Activated naive CD4-positive, alpha-beta T cell treated with anti-CD3 and anti-CD28 coated beads, Interleukin-2, amount 10 ng/mL, durations not matched to agents 7 days and 5 days (primary cell): ENCODE measurements around the gene RAB30.

Source experiments
- CTCF ChIA-PET: fragments of 350-600 bp; sonication (Branson Sonifier 250); formaldehyde crosslinking; loops from one replicate; lab custom pipeline; 2021; ENCODE audit warnings: antibody characterized with exemption; lab: Charles Lee
- DNase-seq: peaks from one replicate; pipeline ENCODE4 v3.0.0-alpha.2; 2020
- H3K27ac Mint-ChIP-seq: one replicate; pipeline ENCODE4 v1.8.0; 2021; ENCODE audit warnings: mild to moderate bottlenecking, moderate library complexity, mixed read lengths
- H3K27me3 Mint-ChIP-seq: one replicate; pipeline ENCODE4 v1.8.0; 2021; ENCODE audit warnings: mild to moderate bottlenecking, mixed read lengths
- H3K36me3 Mint-ChIP-seq: one replicate; pipeline ENCODE4 v1.8.0; 2021; ENCODE audit warnings: mixed read lengths
- H3K4me1 Mint-ChIP-seq: one replicate; pipeline ENCODE4 v1.8.0; 2021; ENCODE audit warnings: mixed read lengths
- H3K4me3 Mint-ChIP-seq: one replicate; pipeline ENCODE4 v1.8.0; 2021; ENCODE audit warnings: mild to moderate bottlenecking, moderate library complexity, mixed read lengths
- H3K9me3 Mint-ChIP-seq: one replicate; pipeline ENCODE4 v1.8.0; 2021; ENCODE audit warnings: mixed read lengths

RAB30 gene

DNA sequence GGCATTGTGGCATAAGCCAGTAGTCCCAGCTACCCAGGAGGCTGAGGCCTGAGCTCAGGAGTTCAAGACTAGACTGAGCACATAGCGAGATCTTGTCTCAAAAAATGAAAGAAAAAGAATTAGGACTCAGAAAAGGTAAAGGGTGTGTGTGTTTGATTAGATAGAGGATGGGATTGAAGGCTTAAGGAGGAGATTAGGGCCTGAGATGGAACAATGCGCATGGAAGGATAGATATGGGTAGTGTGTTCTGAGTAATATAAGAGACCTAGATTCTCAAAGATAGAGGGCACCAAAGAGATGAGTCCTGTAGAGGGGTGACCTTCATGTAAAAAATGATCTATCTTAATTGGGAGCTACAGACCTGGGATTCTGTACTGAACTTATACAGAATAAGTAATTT is 17.3 kb upstream of the RAB30 start:
- Mint-ChIP-seq H3K4me1 (peaks cover 4% of the 10 kb centered on the region), H3K27ac (no peak overlapping the region), H3K36me3 (no peaks in the 10 kb centered on the region), H3K27me3 (no peaks in the 10 kb centered on the region), H3K4me3 (no peak overlapping the region), H3K9me3 (no peaks in the 10 kb centered on the region)
- no peak for DNase-seq
- CTCF ChIA-PET, result interaction anchor here (0.8 to 2.0 kb wide), 4 partner anchors 8 to 160 kb away, joined by 3 to 8 read pairs (median 4); no protein-coding TSS in a partner anchor

DNA sequence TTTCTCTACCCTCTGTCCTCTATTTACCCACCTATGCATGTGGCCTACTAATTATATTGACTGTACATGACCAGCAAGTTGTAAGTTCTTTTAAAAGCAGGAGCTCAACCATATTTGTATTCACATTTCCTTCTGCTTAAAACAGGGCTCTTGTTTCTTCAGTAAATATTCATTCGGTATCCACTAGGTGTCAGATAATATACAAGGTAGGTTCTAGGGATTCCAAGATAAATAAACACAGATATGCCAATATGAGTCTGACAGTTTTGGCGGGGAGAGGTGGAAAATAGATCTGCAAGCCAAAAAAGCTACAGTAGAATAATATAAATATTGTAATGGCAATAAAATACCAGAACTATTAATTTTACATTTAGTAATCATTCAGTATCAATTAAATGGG is 15.3 kb upstream of the RAB30 start:
- CTCF ChIA-PET, result interaction anchor here (0.6 to 3.3 kb wide), 3 partner anchors 15 to 171 kb away, joined by 3 to 17 read pairs (median 3); no protein-coding TSS in a partner anchor
- no peaks in the 10 kb centered on the region for H3K9me3 Mint-ChIP-seq
- peaks cover 4% of the 10 kb centered on the region for H3K36me3 Mint-ChIP-seq
- H3K27ac Mint-ChIP-seq, result no peak overlapping the region
- H3K27me3 Mint-ChIP-seq, result no peaks in the 10 kb centered on the region
- peaks cover 4% of the 10 kb centered on the region for H3K4me1 Mint-ChIP-seq
- DNase-seq, result no peak
- H3K4me3 Mint-ChIP-seq, result no peak overlapping the region

DNA sequence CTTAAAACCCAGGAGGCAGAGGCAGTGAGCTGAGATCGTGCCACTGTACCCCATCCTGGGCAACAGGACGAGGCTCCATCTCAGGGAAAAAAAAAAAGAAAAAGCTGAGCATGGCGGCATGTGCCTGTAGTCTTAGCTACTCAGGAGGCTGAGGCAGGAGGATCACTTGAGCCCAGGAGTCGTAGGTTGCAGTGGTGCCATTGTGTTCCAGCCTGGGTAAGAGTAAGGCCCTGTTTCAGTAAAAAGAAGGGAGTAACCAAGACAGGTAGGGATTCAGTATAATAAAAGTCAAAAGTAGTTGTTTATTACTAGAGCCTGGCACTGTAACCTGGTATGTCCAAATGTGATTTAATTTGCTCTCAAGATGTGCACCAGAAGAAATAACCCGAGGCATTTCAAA is 8.1 kb upstream of the RAB30 start:
- Mint-ChIP-seq H3K36me3 (peaks cover 23% of the 10 kb centered on the region), H3K27ac (peak overlapping the region; percentile 33)

GRCh38 chr11:83078269-83078668 is 6.6 kb upstream of the RAB30 start:
- Mint-ChIP-seq H3K9me3 (no peaks in the 10 kb centered on the region), H3K27ac (no peak overlapping the region), H3K27me3 (no peaks in the 10 kb centered on the region), H3K4me3 (no peak overlapping the region), H3K36me3 (peaks cover 34% of the 10 kb centered on the region), H3K4me1 (peaks cover 19% of the 10 kb centered on the region)
- DNase-seq, result no peak
- CTCF ChIA-PET, result no interaction called here

More for the DNA sequence above, 8.1 kb upstream of the RAB30 start:
- Mint-ChIP-seq H3K4me3 (no peak overlapping the region), H3K9me3 (no peaks in the 10 kb centered on the region), H3K27me3 (no peaks in the 10 kb centered on the region), H3K4me1 (peaks cover 4% of the 10 kb centered on the region)
- CTCF ChIA-PET, result interaction anchor here (1.0 kb wide), 1 partner anchor 52 kb away, joined by 3 read pairs; no protein-coding TSS in a partner anchor
- no peak for DNase-seq

GRCh38 chr11:83073884-83074283 is 2.2 kb upstream of the RAB30 start:
- H3K27ac Mint-ChIP-seq, result peak overlapping the region; percentile 43
- peaks cover 33% of the 10 kb centered on the region for H3K36me3 Mint-ChIP-seq
- DNase-seq, result no peak
- no peaks in the 10 kb centered on the region for H3K9me3 Mint-ChIP-seq
- H3K4me3 Mint-ChIP-seq, result no peak overlapping the region
- no peaks in the 10 kb centered on the region for H3K27me3 Mint-ChIP-seq
- peaks cover 28% of the 10 kb centered on the region for H3K4me1 Mint-ChIP-seq
- CTCF ChIA-PET, result interaction anchor here (0.7 to 1.4 kb wide), 3 partner anchors 11 to 176 kb away, joined by 3 to 5 read pairs (median 5); no protein-coding TSS in a partner anchor

DNA sequence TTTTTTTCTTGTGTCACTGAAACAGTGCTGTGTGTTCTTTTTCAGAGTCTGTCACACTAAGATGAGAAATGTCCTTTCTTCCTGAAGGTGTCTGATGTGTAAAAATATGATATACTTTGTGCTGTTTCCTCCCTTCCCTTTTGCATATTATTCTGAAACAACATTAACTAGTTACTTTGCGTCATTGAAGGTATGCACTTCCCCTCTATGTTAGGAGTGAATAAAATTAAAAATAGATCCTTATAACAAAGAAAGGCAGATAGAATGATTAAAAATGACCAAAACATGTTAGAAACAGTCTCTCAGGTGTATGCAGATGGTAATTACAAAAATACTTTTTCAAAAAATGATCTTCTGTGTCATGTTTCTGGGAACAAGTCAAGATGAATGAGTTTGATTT is 1.6 kb upstream of the RAB30 start:
- no peaks in the 10 kb centered on the region for H3K9me3 Mint-ChIP-seq
- H3K27me3 Mint-ChIP-seq, result no peaks in the 10 kb centered on the region
- no peak overlapping the region for H3K27ac Mint-ChIP-seq
- H3K4me1 Mint-ChIP-seq, result peaks cover 28% of the 10 kb centered on the region
- no peak for DNase-seq
- peaks cover 34% of the 10 kb centered on the region for H3K36me3 Mint-ChIP-seq
- H3K4me3 Mint-ChIP-seq, result no peak overlapping the region
- CTCF ChIA-PET, result interaction anchor here (0.8 to 1.4 kb wide), 3 partner anchors 16 to 177 kb away, joined by 3 to 5 read pairs (median 5); no protein-coding TSS in a partner anchor

- Mint-ChIP-seq H3K4me1 (peaks cover 28% of the 10 kb centered on the region), H3K27me3 (no peaks in the 10 kb centered on the region), H3K27ac (no peak overlapping the region), H3K9me3 (no peaks in the 10 kb centered on the region), H3K4me3 (no peak overlapping the region), H3K36me3 (peaks cover 34% of the 10 kb centered on the region)
- CTCF ChIA-PET, result interaction anchor here (0.9 to 1.5 kb wide), 4 partner anchors 15 to 177 kb away, joined by 3 to 7 read pairs (median 4); partner anchors contain the start of gene PCF11
- DNase-seq, result no peak
Observed at GRCh38 chr11:83072350-83073242, 899 bp upstream of the RAB30 start.

- Mint-ChIP-seq H3K9me3 (no peaks in the 10 kb centered on the region), H3K4me3 (no peak overlapping the region), H3K4me1 (peaks cover 28% of the 10 kb centered on the region), H3K27me3 (no peaks in the 10 kb centered on the region), H3K36me3 (peaks cover 29% of the 10 kb centered on the region), H3K27ac (no peak overlapping the region)
- DNase-seq, result peak; percentile 27
- CTCF ChIA-PET, result interaction anchor here (0.6 to 1.5 kb wide), 4 partner anchors 72 to 179 kb away, joined by 3 to 7 read pairs (median 3); no protein-coding TSS in a partner anchor
Observed at GRCh38 chr11:83070731-83071566, 748 bp downstream of the RAB30 start.

DNA sequence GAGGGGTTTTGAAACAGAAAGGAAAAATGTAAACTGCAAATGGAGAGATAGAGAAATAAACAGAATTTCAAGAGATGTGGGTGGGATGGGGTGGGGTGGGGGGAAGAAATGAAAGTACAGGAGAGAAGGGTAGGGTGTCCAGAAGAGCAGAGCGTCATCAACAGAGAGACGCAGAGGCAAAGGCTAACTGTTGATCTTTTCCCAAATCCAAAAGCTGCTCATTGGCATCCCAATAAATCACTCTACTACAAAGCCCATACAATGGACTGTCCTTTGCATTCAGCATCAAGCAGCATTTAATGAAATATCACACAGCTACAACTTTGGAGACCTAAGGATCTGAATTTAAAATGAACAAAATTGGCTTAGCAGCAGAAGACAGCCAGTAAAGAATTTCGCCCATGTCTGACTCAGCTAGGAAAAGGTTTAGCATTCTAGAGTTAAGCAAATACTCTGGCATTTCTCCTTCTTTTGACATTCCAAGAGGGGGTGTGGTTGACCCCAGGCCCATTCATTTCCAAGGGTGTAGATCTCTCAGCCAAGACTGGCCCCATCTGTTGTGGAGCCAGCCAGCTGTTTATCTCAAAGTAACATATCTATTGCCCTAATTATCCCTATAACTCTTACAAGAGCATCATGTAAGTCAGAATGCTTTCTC is 1.5 kb downstream of the RAB30 start:
- Mint-ChIP-seq H3K36me3 (peaks cover 29% of the 10 kb centered on the region), H3K27me3 (no peaks in the 10 kb centered on the region), H3K9me3 (no peaks in the 10 kb centered on the region), H3K4me3 (peak overlapping the region; percentile 41), H3K27ac (no peak overlapping the region), H3K4me1 (peaks cover 27% of the 10 kb centered on the region)
- CTCF ChIA-PET, result interaction anchor here (1.5 kb wide), 1 partner anchor 85 kb away, joined by 3 read pairs; no protein-coding TSS in a partner anchor
- DNase-seq, result no peak

DNA sequence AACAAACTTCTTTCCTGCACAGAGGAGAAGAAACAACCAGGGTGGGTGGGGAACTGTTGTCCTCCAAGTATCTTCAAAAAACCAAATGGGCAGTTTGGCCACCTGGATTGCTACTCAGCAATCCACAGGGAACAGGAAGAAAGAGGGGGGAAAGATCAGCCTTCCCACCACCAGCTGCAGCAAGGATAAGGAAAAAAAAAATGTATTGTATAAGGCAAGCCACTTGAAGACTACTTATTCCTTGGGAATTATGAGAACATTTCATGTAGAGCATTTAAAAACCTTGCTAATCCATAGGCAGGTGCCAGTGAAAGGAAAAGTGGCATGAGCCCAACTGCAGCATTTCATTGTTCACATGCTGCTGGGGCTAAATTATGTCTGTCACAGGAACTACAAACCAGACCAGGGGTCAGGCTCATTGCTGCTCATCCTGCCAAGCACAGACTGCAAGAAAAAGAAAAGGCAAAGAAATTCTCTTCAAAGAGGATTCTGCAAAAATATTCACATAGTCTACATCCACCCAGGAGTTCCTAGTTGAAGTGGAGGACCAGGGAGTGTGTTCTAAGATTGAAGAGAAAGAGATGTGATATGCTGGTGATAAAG is 2.2 kb downstream of the RAB30 start:
- Mint-ChIP-seq H3K27ac (peak overlapping the region; percentile 46), H3K4me3 (peak overlapping the region; percentile 41), H3K27me3 (no peaks in the 10 kb centered on the region), H3K36me3 (peaks cover 24% of the 10 kb centered on the region), H3K4me1 (peaks cover 24% of the 10 kb centered on the region), H3K9me3 (no peaks in the 10 kb centered on the region)
- CTCF ChIA-PET, result interaction anchor here (1.5 kb wide), 1 partner anchor 86 kb away, joined by 3 read pairs; no protein-coding TSS in a partner anchor
- DNase-seq, result no peak

DNA sequence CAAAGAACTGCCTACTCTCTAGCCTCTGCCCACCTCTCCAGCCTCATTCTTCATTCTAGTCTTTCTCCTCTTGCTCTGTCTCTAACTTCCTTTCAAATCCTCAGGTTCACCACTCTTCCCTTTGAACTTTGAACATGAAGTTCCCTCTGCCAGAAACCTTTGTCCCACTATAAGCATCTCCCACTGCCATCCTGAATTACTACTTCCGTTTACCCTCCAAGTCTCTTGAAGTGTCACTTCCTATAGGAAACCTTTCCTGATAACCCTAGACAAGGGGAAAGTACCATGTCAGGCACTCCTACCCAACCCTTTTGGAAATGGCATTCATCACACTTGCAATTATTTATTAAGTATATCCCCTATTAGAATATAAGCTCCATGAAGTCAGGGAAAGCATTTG is 3.1 kb downstream of the RAB30 start:
- H3K27ac Mint-ChIP-seq, result no peak overlapping the region
- H3K4me1 Mint-ChIP-seq, result peaks cover 24% of the 10 kb centered on the region
- H3K36me3 Mint-ChIP-seq, result peaks cover 18% of the 10 kb centered on the region
- H3K27me3 Mint-ChIP-seq, result no peaks in the 10 kb centered on the region
- DNase-seq, result no peak
- CTCF ChIA-PET, result interaction anchor here (1.4 kb wide), 1 partner anchor 110 kb away, joined by 4 read pairs; no protein-coding TSS in a partner anchor
- H3K4me3 Mint-ChIP-seq, result no peak overlapping the region
- H3K9me3 Mint-ChIP-seq, result no peaks in the 10 kb centered on the region

GRCh38 chr11:83064011-83064410 is 7.7 kb downstream of the RAB30 start:
- no peaks in the 10 kb centered on the region for H3K27me3 Mint-ChIP-seq
- H3K36me3 Mint-ChIP-seq, result peaks cover 26% of the 10 kb centered on the region
- no peak overlapping the region for H3K27ac Mint-ChIP-seq
- peaks cover 17% of the 10 kb centered on the region for H3K9me3 Mint-ChIP-seq
- CTCF ChIA-PET, result no interaction called here
- no peak for DNase-seq
- H3K4me1 Mint-ChIP-seq, result peaks cover 35% of the 10 kb centered on the region
- H3K4me3 Mint-ChIP-seq, result no peak overlapping the region
